ENCODE data around the gene SNX3.

SNX3 gene

DNA sequence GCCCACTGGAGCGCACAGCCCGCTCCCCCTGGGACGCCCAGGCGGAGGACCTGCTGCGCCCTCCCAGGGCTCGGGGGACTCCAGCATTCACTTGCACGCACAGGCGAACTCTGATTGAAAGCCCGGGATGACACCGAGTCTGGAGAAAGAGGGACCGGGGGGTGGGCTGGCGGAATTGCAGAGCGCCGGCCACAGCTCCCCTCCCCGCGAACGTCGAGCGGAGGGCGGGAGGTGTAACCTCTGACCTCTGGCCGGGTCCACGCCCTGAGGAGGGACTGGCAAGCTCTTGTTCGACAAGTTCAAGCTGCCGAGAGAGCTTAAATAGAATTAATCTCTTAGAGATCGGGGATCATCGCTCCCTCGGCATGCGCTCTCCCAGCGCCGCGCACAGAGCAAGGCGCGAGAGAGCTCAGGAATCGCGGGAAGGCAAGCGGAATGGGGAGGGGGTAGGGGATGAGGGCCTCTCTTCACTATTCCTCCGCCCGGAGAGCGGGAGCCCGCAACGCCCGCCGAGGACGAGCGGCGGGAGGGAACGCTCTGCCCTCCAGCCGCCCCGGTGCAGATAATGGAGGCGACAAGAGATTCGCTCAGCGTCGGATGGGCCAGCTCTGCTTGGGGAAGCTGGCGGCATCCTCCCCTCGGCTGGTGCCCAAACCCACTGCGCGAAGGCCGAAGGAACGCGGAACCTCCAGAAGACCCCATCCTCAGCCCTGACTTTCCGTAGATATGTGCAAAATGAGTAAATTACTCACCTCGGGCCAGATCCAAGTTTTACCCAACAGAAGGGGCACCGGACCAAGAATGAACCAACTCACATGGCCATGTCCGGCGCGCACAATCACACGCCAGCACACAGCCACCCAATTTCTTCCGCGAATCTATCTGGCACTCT, 95.8 kb downstream of the SNX3 start:
- H3K4me3 ChIP-seq (ENCODE audit: low read depth, low read length), result no peak overlapping the region
- TF ChIP-seq, protein P1, sequence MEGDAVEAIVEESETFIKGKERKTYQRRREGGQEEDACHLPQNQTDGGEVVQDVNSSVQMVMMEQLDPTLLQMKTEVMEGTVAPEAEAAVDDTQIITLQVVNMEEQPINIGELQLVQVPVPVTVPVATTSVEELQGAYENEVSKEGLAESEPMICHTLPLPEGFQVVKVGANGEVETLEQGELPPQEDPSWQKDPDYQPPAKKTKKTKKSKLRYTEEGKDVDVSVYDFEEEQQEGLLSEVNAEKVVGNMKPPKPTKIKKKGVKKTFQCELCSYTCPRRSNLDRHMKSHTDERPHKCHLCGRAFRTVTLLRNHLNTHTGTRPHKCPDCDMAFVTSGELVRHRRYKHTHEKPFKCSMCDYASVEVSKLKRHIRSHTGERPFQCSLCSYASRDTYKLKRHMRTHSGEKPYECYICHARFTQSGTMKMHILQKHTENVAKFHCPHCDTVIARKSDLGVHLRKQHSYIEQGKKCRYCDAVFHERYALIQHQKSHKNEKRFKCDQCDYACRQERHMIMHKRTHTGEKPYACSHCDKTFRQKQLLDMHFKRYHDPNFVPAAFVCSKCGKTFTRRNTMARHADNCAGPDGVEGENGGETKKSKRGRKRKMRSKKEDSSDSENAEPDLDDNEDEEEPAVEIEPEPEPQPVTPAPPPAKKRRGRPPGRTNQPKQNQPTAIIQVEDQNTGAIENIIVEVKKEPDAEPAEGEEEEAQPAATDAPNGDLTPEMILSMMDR (IDR thresholded peaks at IDR 0.05; ENCODE audit: low read depth, low read length), result no peak

DNA sequence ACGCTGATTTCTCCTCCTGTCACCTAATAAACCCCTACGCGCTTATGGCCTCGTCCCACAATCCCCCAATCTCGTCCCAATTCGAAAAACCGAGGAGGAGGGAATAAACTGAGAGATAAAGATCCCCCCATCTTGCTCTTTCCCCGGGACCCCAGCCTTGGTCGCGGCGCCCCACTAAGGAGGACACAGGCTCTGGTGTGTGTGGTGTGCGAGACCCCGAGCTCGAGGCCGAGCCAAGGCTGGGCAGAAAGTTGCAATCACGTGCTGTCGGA, 96.4 kb downstream of the SNX3 start:
- H3K4me3 ChIP-seq (ENCODE audit: low read depth, low read length), result no peak overlapping the region
- TF ChIP-seq, protein P1 (IDR thresholded peaks at IDR 0.05; ENCODE audit: low read depth, low read length), result no peak

DNA sequence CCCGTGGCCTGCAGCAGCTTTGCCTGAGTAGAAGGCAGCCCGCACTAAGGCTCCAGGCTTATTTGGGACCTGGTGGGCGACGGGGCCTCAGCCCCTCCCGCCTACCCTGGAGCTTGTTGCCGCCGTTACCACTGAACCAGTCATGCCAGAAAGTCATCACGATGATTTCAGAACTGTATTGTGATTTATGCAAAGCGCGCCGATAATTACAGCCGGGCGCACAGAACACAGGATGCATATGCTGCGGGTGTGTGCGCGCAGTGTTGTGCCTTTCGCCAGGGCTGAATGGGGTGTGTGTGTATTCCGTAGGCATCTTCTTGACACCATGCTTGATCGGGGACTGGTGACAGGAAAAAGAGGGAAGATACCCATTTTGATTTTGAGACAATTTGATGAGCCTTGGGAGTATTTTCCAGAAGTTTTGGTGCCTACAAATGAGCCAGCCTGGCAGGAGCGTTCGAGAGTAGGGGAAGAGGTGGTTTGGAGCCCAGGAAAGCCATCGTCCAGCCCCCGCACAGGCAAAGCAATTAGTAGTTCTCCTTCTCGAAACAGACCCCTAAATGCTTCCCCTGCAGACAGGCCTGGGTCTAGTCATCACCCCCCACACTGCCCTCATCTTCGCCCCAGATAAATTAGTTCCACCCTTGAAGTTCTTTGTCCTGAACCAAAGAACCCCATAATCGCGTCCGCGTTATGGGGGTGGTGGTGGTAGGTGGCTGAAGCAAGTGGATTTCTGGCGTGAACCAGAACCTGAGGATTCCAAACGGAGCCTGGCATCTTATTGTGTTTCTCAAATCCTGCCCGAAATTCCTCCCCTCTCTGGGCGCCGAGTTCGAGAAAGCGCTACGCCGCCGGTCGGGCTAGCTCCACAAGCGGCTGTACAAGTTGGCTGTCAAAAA, 96.9 kb downstream of the SNX3 start:
- TF ChIP-seq, protein P1 (IDR thresholded peaks at IDR 0.05; ENCODE audit: low read depth, low read length), result no peak
- H3K4me3 ChIP-seq (ENCODE audit: low read depth, low read length), result no peak overlapping the region

DNA sequence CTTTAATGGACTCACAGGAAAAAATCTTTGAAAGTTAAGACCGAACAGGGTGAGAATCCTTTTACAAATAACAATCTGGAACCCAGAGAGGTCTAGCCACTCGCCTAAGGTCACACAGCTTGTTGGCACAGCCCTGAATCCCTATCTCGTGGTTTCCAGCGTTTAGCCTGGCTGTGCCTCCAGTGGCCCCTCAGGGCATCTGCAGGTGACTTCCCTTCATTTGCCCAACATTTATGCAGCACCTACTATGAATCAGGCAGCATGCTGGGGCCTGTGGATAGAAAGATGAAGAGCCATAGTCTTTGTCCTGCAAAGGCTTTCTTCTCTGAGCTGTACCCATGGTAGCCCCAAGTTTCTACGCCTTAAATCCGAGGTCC, 97.6 kb downstream of the SNX3 start:
- TF ChIP-seq, protein P1 (IDR thresholded peaks at IDR 0.05; ENCODE audit: low read depth, low read length), result no peak
- H3K4me3 ChIP-seq (ENCODE audit: low read depth, low read length), result no peak overlapping the region

DNA sequence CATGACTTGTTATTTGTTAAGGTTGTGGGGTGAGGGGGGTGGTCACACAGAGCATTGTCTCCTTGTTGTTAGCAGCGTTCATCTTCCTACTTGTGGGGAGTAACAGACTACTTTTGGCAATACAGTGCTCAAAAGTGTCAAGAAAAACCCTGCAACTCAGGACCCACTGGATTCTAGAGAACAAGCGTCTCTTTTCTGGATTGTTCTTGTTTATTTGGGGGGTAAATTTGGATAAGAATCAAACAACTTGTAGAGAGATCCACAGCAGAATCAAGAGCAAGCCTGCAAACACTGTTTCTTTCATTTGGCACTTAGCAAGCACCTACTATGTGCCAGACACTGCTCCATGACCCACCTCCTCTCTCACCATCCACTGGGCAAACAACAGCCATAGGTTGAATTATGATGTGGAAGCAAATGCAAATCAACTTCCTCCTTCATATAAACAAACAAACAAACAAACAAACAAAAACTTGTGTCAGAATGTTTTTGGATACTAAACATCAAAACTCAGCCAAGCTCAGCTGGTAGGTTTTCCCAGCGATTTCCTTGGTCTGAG, 99.0 kb downstream of the SNX3 start:
- TF ChIP-seq, protein P1 (IDR thresholded peaks at IDR 0.05; ENCODE audit: low read depth, low read length), result no peak
- H3K4me3 ChIP-seq (ENCODE audit: low read depth, low read length), result no peak overlapping the region

Data from WI38 (cell line).